ENCODE data around the gene PHC2.
"Not testable (repeated sequence)": the region's sequence is repeated elsewhere in the genome, so short reads cannot be mapped to it uniquely, and the experiment has no call there.

Gene PHC2

DNA sequence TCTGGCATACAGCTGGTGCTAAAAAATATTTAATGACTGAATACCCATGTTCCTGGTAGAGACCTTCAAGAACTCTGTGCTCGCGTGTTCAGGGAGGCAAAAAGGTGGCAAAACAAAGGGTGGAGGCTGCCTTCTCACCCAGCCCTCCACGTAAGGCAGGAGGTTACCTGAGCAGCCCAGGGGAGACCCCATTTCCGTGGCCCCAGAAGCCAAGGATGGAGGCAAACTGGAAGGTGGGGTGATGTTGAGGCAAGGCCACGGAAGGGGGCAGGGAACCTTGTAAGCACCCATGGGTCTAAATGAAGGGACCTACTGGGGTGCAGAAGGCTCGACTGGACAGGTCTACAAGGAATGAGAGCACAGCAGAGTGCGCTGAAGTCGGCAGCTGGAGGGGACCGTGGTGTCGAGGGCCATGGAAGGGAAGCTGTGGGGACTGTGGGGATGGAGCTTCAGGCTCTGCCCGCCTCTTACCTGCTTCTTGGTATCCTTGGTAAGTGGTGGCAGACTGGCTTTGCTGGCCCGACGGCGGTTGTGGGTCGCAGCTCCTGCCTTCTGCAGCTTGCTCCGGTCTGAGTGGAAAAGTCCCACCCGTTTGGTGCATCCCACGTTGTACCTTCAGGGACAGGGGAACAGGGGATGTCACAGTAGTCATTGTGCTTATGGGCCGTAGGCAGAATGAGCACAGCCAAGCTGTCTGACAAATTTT lies 101.1 kb downstream of the PHC2 start:
- no peak for DNase-seq

DNA sequence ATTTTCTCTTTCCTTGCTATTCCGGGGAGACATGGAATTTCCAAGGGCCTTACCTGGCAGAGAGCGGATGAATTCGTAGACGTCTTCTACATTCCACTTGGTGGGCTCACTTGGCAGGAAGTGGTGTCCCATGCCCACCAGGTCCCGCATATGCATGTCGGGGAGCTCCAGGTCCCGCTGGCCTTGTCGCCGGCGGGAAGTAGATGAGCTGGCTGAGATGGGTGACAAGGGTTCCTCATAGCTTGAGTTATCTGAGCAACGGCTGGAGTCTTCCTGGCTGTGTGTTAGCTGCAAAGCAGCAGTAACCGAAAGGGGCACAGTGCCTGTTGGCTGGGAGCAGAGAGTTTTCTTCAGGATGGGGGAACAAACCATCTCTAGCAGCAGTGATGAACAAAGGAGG lies 102.1 kb downstream of the PHC2 start:
- no peak for DNase-seq

DNA sequence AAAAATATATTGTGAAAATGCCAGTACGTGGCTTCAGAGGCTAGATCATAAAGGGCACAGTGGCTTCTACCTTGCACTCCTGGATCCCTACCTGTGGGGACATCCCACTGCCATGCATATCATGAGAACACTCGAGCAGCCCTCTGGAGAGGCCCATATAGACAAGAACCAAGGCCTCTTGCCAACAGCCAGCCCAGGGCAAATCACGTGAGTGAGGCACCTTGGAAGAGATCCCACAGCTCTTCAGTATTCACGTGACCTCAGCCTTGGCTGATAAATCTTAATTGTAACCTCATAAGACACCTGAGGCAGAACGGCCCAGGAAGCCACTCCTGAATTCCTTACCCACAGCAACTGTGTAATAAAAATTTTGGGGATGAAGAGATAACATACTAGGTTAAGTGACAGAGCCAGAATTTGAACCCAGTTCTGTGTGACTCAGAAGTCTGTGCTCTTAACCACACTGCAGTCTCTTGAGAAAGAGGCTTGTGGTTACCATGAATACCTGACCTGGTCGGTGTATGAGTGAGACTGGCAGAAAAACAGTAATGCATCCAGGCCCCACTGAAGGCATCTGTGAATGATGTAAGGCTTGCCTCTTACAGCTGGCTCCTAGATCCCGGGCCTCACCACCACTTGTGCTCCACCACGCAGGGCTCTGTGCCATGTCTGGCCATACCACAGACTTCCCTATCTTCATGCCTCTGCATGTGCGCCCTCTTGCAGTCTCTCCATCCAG lies 103.1 kb downstream of the PHC2 start:
- DNase-seq = peak; percentile 67

DNA sequence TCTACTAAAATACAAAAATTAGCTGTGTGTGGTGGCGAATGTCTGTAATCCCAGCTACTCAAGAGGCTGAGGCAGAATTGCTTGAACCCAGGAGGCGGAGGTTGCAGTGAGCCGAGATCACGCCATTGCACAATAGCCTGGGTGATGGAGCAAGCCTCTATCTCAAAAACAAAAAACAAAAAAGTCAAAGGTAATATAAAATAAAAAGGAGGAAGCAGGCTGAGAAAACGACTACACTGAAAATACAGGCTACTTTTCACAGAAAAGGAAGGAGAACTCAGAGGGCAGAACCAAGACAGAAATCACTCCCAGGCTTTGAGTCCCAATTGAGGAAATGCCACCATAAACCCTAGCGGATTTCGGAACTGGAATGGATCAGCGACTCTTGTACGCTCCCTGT lies 104.1 kb downstream of the PHC2 start:
- DNase-seq = no peak

DNA sequence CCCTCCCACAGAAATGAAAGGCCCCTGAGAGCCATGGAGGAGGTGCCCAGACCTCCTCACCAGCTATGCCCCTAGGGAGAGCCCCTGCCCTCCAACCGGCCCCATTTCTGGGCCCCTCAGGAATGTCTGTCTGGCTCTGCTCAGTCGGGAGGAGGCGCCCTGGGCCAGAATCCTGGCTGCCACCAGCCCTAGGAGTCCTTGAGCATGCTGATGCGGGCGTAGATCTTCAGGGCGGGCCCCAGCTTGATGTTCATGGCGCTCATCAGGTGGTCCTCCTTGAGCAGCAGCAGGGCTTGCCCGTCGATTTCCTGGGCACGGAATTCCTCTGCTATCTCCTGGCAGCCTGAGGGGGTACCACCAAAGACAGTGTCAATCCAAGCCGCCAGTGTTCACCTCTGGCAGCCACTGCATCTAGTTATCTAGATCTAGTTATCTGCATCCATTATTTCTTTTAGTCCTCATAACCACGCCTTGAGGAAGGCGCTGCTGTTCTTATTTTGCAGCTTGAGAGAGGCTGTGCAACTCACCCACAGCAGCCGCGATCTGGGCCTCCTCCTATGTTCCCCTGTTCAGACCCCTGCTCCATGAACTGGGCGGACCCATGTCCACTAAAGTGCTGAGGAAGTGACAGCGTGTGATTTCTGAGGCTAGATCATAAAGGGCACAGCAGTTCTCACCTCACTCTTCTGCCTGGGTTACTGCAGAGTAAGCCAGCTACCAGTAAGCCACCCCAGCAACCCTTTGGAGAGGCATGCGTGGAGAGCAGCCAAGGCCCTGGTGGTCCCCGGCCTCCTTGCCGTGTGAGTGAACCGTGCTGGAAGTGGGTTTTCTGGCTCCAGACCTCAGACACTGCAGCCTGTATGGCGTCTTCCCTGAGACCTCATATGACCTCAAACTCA lies 106.0 kb downstream of the PHC2 start:
- no peak for DNase-seq

DNA sequence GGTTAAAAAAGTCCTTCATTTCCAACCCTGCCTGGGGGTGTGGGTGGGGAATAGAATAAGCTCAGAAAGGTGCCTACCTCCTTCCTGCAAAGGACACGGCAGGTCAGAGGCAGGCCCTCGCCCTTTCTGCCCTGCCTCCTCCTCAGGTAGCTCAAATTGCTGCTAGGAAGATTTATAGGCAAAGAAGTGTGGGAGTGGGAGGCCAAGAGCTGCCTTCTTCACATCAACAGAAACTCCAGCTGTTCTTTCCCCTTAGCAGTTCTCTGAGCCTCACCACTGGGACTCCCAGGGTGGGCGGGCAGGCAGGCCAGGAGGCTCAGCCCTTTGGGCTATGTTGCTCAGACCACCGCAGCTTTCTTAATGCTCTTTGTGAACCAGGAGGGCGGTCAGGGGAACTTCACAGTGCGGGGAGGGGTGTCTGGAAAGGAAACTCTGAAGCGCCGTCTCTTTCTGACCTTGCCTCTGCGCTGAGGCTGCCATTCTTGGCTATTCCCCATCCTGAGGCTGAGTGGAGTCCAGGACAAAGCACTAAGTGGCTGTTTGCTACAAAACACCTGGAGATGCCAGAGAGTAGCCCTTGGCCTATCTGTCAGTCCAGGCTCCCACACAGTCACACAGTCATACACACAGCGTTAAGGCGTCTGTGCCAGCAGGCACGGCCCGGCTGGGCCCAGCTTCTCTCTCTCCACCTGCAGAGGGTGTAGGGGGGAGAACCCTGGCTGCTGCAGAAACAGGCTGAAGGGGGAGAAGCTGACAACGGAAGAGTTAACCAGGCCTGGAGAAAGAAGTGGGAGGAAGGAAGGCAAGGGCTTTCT lies 107.0 kb downstream of the PHC2 start:
- DNase-seq = no peak

DNA sequence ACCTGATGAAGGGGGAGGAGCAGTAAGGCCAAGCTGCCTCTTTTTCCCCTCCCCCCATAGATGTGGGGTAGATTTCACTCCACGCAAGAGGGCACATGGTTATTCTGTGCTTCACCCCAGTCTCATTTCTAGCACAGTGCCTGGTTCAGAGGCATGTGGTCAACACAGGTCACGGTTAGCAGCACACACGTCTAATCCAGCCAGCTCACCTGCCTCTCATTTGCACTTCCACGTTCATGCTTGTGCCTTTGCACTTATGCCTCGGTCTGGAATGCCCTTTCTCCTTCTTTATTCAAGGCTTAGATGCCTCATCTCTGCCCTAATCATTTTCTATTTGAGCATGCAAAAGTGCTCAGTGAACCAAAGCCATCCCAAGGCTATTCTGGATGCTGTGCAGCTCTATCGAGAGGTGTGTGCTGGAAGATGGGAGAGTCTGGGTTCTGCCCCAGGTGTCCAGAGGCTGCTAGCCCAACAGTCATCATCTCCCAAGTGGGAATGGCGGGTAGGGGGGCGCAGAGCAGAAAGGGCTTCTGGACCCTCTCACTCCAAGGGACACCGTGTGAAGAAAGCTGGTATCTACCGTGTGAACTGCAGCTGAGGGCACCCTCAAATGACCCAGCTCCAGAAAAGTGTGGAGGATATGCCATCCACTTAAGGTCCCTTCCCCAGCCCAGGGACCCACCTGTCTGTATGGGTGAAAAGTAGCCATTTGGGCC lies 107.9 kb downstream of the PHC2 start:
- no peak for DNase-seq

DNA sequence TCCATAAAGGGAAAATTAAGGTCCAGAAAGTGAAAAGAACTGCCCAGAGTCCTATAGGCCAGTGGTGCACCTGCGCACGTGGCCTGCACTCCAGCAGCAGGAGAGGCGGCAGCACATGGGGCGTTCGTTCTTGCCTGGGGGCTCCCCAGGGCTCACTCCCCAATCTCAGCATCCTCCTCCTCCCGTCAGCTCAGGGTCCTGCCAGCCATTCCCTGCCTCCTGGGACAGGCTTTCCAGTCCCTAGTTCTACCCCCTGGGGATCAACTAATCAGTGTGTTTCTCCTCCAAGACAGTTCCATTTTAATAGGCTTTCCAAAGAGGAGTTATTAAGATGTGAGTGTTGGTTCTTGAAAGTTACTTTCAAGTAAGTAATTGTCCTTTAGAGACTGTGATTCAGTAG lies 108.8 kb downstream of the PHC2 start:
- DNase-seq = no peak

DNA sequence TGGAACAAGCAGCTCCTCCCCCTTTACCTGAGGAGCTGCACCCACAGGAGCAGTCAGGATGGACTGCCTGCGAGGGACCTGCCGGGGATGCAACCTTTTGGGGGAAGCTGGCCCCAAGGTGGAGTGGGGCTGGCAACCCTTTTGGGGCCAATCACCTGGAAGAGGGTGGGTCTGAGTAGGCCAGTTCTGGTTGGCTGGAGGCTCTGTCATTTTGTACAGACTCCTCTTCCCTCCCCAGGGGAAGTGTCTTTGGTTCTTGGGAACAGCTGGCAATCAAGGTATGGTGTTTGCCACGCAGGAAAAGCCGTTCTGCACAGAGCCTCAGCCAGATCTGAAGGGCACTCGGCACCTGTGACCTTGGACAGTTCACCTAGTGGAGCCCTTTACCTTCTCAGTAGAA lies 109.7 kb downstream of the PHC2 start:
- DNase-seq = no peak

DNA sequence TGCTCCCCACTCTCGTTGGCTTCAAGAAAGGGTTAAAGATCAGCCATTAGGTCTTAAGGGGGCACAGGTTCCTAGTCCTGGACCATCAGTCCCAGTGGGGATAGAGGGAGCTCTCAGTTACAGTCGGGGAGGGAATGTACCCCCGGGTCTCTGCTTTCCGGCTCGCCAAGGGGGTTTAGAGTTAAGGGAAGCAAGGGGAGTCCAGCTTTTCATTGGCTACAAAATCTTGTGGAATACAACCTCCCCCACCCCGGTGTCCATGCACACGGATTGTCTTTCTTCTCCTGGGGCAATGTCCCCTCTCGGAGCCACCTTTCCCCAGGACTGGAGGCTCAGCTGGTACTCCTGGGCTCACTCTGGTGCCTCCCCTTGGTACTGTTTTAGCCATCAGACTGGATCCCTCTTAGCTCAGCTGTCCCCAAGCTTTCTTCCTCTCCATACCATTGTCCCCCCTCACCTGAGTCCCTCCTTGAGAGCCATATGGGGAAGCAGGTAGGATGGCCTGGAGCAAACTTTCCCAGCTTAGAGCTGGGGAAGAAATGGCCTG lies 110.2 kb downstream of the PHC2 start, which contains the start of gene A3GALT2:
A3GALT2 (minus strand) TSS at position 480 of the 547 bp plus-strand sequence; CDS start at position 480, 0 bp downstream.
- DNase-seq = no peak

DNA sequence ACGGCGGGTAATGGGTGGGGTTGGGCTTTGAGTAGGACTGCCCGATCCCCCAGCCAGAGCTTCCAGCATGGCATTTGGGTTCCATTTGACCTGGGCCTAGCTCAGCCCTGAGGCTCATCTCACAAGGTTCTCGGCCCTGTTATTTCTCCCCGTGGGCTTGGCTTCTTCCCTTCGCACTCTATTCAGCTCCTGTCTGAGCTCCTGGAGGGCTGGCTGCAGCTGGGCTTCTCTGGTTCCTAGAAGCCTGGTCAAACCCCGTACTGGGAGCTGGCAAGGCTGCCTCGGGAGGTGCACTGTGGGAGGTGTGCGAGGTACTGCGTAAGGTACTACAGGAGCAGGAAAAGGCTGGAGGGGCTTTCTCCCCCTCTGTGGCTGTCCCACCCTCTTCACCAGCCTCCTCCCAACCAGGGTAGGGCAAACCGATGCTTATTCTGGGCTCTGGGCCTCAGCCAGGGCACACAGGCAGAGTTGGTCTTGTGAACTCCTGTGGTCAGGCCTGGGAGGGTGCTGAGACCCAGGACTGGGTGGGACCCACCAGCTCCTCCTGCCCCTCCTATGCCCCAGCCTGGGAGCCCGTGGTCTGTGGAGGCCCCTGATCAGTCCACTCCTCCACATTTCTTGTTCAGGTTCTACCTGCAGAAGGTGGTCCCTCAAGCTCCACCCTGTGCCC lies 110.8 kb downstream of the PHC2 start:
- no peak for DNase-seq

DNA sequence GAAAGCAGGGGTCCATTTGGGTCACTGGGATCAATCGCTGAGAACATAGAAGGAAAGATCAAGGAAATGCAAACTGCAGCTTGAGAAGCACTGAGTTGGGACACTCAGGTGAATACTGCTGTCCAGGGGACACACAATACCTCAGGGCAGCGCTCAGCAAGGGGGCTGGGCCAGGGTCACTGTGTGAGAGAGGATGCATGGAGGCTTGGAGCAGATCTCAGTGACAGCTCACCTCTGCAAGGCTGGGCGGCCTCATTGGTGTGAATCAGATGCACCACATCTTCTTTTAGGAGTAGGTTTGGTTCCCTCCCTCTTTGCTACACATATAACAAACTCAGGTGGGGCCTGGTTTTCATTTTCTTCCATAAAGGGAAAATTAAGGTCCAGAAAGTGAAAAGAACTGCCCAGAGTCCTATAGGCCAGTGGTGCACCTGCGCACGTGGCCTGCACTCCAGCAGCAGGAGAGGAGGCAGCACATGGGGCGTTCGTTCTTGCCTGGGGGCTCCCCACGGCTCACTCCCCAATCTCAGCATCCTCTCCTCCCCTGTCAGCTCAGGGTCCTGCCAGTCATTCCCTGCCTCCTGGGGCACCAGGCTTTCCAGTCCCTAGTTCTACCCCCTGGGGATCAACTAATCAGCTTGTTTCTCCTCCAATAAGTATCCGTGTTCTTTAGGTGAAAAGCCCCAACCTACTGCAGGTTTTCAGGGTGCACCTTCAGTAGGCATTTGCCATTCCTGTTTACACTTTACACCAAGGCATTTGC lies 111.5 kb downstream of the PHC2 start:
- no peak for DNase-seq

DNA sequence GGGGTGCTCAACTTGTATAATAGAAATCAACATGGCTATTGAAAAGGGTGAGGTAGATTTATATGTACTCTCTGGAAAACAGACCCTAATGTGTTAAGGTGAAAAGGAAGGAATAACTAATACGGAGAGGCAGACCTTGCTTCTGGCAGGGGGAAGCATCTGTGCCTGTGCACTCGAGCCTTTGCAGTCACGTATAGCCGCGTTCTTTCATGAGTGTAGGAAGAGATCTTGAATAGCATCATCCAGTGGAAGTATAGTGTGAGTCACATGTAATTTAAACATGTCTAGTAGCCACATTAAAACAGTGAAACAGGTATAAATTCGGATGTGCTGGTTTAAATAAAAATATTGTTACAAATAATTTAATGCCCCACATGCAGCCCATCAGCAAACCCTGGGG lies 112.9 kb downstream of the PHC2 start:
- no peak for DNase-seq

DNA sequence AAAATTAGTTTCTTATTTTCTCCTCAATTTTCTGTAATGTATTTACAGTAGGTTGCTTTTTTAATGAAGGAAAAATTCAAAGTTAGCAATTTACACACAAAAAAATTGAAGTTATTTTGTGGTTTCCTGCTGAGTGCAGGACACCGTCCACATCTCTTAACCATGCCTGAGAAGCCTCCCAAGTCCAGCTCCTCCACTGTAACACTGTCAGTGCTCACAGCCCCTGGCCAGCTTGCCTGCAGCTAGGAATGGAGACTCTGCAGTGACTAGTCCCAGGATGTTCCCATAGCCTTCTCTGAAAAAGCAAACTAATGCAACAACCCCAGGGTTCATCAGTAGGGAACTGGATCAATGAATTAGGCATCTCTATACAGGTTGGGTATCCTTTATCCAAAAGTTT lies 113.5 kb downstream of the PHC2 start:
- DNase-seq = no peak

DNA sequence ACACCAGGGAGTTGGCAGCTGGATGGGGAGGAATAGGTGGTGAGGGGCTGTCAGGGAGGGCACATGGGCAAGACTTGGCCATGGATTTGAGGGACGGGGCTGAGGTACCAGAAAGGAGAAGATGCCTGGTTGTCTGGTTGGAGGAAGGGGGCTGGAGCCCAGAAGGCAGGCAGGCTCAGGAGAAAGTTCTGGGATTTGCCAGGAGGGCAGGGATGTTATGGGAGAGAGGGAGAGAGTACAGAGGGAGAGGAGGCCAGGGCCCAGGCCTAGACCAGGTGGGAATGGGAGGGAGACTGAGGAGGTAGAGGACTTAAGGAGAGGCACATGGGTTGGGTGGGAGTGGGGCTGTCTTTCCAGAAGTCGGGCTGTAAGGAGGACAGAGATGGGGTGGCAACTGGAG lies 114.3 kb downstream of the PHC2 start:
- DNase-seq = no peak

DNA sequence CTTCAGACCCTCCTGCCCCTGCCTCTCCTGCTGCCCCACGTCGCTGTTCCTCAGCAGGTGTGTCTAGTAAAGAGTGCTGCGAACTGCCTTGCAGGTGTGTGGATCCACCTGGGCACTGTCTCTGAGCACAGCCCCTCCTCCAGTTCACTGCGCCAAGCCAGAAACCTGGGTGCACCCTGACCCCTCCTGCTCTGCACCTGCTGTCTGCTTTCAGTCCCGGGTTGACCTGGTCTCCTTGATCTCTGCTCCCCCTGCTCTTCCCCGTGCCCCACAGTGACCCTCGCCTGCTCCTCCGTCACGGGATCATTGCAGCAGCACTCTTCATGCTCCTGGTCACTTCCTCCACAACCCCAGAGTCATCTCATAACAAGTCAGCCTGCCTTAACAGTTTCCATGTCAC lies 116.5 kb downstream of the PHC2 start:
- no peak for DNase-seq

DNA sequence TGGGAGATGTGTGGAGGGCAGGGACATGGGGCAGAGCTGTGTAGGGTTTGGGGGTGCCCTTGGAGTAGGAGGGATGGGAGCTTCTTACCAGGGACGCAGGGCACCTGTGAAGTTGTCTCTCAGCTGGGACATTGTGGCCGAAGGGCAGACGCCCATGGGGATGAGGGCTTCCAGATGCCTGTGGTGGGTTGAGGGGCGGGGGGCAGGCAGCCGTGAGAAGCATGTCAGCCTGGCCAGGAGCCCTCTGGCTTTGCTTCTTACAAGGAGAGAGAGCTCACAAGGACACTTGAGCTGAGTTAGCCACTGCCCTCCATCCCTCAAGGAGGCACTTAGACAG lies 118.5 kb downstream of the PHC2 start:
- no peak for DNase-seq

DNA sequence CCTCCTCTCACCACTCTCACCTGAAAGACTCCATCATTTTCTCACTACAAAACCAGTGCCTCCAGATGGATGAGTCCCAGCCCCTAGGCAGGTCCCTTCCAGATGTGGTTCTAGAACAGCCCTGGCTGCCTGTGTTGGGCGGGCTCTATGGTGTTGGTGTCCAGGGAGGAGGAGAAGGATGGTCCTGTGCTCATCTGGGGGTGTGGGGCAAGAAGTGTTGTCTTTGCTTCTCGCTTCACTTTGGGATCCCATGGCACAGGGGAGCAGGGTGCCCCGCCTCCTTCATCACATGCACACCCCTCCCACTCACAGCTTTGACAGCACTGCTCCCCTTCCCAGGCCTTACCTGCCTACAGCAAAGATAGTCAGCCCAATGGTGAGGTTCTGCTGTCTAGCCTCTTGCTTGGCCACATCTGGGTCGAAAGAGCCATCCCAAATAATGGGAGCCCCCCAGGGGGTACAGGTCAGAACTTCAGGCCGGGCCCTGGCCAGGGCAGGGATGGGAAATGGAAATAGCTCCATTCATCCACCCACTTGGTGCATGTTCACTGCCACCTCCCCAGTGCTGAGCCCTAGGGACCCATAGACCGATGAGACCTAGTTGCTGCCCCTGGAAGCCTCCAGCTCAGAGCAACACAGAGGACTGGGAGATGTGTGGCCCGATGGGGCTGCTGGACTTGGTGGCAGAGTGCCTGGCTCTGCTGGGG lies 119.0 kb downstream of the PHC2 start:
- DNase-seq = no peak

DNA sequence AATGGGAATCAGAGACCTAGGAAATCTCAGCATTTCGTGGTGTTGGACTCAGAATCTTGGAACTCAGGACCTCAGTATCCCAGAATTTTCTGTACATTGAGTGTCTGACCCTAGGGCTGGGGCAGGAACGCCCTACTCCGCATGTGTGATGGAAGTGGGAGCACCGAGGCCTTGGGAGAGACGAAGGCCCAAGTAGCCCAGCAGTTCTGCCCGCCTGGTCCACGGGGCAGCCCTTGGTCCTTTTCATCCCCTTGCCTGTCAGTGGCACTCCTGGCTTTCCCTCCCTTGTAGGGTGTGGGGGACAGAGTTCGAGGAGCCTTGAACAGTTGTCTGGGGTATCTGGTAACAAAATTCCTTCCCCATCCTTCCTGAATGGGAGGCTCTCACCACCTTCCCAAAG lies 120.2 kb downstream of the PHC2 start:
- no peak for DNase-seq

DNA sequence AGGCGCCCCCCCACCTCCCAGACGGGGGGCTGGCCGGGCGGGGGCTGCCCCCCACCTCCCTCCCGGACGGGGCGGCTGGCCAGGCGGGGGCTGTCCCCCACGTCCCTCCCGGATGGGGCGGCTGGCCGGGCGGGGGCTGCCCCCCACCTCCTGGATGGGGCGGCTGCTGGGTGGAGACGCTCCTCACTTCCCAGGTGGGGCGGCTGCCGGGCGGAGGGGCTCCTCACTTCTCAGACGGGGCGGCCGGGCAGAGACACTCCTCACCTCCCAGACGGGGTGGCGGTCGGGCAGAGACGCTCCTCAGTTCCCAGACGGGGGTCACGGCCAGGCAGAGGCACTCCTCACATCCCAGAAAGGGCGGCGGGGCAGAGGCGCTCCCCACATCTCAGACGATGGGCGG lies 121.5 kb downstream of the PHC2 start:
- not testable (repeated sequence) for DNase-seq

All from islet precursor cell (in vitro differentiated cells).